ENCODE data around the gene WDTC1. TPM values are rescaled to one million over a fixed set of nuclear protein-coding genes. Genes with fewer than 3 reads are reported as not detected.
"Not testable (repeated sequence)": the region's sequence is repeated elsewhere in the genome, so short reads cannot be mapped to it uniquely, and the experiment has no call there.

WDTC1 gene
- total and polyA plus RNA-seq, 9 donors, result 20.2 to 43.9 (median 29.2) TPM

DNA sequence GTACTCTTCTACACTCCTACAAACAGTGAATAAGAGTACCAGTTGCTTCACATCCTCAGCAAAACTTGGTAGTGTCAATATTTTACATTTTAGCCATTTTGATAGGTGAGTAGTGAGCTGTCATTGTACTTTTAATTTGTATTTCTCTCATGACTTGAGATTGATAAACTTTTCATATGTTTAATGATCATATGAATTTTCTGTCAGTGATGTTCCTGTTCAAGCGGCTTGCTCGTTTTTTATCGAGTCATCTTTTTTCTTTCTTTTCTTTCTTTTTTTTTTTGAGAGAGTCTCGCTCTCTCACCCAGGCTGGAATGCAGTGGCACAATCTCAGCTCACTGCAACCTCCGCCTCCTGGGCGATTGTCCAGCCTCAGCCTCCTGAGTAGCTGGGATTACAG, 17.0 kb upstream of the WDTC1 start:
- Histone ChIP-seq H3K9me3 (no peaks in the 10 kb centered on the region), H3K4me3 (no peak overlapping the region), H3K27ac (no peak overlapping the region), H3K4me1 (ENCODE audit: insufficient read depth) (no peaks in the 10 kb centered on the region), H3K27me3 (no peaks in the 10 kb centered on the region), H3K36me3 (no peaks in the 10 kb centered on the region)
- intact Hi-C loops (cut with DNase I), result no loop called here
- 90 to 94% (median 90%) methylated on average over 6 of the region's 6 CpGs for WGBS, 3 donors
- no peak for DNase-seq
- TF ChIP-seq, protein P1, sequence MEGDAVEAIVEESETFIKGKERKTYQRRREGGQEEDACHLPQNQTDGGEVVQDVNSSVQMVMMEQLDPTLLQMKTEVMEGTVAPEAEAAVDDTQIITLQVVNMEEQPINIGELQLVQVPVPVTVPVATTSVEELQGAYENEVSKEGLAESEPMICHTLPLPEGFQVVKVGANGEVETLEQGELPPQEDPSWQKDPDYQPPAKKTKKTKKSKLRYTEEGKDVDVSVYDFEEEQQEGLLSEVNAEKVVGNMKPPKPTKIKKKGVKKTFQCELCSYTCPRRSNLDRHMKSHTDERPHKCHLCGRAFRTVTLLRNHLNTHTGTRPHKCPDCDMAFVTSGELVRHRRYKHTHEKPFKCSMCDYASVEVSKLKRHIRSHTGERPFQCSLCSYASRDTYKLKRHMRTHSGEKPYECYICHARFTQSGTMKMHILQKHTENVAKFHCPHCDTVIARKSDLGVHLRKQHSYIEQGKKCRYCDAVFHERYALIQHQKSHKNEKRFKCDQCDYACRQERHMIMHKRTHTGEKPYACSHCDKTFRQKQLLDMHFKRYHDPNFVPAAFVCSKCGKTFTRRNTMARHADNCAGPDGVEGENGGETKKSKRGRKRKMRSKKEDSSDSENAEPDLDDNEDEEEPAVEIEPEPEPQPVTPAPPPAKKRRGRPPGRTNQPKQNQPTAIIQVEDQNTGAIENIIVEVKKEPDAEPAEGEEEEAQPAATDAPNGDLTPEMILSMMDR (IDR thresholded peaks at IDR 0.05), result no peak
- TF ChIP-seq POLR2A (IDR thresholded peaks at IDR 0.05), result no peak

DNA sequence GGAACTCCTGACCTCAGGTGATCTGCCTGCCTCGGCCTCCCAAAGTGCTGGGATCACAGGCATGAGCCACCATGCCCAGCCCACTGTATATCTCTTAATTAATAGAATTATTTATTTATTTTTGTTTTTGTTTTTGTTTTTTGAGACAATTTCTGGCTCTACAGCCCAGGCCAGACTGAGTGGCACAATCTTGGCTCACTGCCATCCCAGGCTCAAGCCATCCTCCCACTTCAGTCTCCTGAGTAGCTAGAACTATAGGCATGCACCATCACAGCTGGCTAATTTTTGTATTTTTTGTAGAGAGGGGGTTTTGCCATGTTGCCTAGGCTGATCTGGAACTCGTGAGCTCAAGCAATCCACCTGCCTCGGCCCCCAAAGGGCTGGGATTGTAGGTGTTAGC, 15.7 kb upstream of the WDTC1 start:
- 81 to 95% (median 86%) methylated on average over 3 of the region's 3 CpGs for WGBS, 3 donors
- intact Hi-C loops (cut with DNase I), result no loop called here
- H3K4me1 ChIP-seq (ENCODE audit: insufficient read depth), result no peaks in the 10 kb centered on the region
- no peak overlapping the region for H3K4me3 ChIP-seq
- no peak for DNase-seq
- no peak overlapping the region for H3K27ac ChIP-seq
- no peaks in the 10 kb centered on the region for H3K27me3 ChIP-seq
- TF ChIP-seq POLR2A (IDR thresholded peaks at IDR 0.05) (no peak), EP300 (IDR thresholded peaks at IDR 0.05) (no peak)
- TF ChIP-seq, protein P1 (IDR thresholded peaks at IDR 0.05), result no peak
- no peaks in the 10 kb centered on the region for H3K9me3 ChIP-seq
- no peaks in the 10 kb centered on the region for H3K36me3 ChIP-seq

DNA sequence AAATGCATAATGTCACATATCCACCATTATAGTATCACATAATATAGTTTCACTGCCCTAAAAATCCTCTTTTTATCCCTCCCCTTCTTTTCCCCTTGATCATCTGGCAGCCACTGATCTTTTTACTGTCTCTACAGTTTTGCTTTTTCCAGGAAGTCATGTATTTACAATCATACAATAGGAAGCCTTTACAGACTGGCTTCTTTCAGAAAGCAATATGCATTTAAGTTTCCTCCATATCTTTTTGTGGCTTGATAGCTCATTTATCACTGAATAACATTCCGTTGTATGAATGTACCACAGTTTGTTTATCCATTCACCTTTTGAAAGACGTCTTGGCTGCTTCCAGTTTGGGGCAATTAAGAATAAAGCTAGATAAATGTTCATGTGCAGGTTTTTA, 14.3 kb upstream of the WDTC1 start:
- intact Hi-C loops (cut with DNase I), result no loop called here
- no peaks in the 10 kb centered on the region for H3K4me1 ChIP-seq (ENCODE audit: insufficient read depth)
- no peak overlapping the region for H3K4me3 ChIP-seq
- no peak for TF ChIP-seq POLR2A (IDR thresholded peaks at IDR 0.05)
- TF ChIP-seq, protein P1 (IDR thresholded peaks at IDR 0.05), result no peak
- no peak for TF ChIP-seq EP300 (IDR thresholded peaks at IDR 0.05)
- H3K9me3 ChIP-seq, result no peaks in the 10 kb centered on the region
- WGBS, 3 donors, result 19 to 27% (median 25%) methylated on average over 2 of the region's 2 CpGs
- H3K27ac ChIP-seq, result no peak overlapping the region
- DNase-seq, result no peak
- no peaks in the 10 kb centered on the region for H3K27me3 ChIP-seq
- no peaks in the 10 kb centered on the region for H3K36me3 ChIP-seq

DNA sequence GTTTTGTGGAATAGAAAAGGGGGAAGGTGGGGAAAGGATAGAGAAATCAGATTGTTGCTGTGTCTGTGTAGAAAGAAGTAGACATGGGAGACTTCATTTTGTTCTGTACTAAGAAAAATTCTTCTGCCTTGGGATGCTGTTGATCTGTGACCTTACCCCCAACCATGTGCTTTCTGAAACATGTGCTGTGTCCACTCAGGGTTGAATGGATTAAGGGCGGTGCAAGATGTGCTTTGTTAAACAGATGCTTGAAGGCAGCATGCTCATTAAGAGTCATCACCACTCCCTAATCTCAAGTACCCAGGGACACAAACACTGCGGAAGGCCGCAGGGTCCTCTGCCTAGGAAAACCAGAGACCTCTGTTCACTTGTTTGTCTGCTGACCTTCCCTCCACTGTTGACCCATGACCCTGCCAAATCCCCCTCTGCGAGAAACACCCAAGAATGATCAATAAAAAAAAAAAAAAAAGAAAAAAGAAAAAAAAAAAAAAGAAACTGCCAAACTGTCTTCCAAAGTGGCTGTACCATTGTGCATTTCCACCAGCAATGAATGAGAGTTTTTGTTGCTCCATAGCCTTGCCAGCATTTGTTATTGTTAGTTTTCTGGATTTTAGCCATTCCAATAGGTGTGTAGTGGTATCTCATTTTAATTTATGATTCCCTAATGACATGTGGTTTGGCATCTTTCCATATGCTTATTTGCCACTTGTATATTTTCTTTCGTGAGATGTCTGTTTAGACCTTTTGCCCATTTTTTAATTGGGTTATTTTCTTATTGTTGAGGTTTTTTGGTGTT, 13.5 kb upstream of the WDTC1 start:
- H3K27me3 ChIP-seq; intact Hi-C loops (cut with DNase I); H3K36me3 ChIP-seq; H3K4me3 ChIP-seq; DNase-seq; H3K9me3 ChIP-seq; H3K4me1 ChIP-seq (ENCODE audit: insufficient read depth); H3K27ac ChIP-seq: not testable (repeated sequence)
- WGBS, 3 donors, result 76 to 85% (median 80%) methylated on average over 5 of the region's 5 CpGs

DNA sequence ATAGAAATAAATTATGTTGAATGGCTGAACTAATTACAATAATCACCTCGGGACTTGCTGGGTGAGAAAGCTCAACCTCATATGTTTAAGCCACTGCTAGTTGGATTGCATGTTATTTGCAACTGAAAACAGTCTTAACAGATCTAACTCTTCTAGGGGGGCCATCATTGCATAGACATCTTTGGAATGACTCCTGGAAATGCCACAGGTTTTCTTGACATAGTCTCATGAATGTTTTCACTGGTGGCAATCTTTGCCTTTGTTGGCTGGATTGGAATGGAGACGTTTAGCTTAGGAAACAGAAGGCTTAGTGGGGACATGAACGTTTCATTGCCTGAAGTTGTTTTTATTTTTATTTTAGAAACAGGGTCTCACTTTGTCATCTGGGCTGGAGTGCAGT, 8.8 kb upstream of the WDTC1 start:
- WGBS, 3 donors, result 52 to 69% (median 57%) methylated on average over 3 of the region's 3 CpGs
- intact Hi-C loops (cut with DNase I), result no loop called here
- H3K27ac ChIP-seq, result no peak overlapping the region
- H3K4me3 ChIP-seq, result no peak overlapping the region
- DNase-seq, result no peak
- H3K4me1 ChIP-seq (ENCODE audit: insufficient read depth), result no peaks in the 10 kb centered on the region
- H3K36me3 ChIP-seq, result no peaks in the 10 kb centered on the region
- no peak for TF ChIP-seq EP300 (IDR thresholded peaks at IDR 0.05)
- no peak for TF ChIP-seq POLR2A (IDR thresholded peaks at IDR 0.05)
- TF ChIP-seq, protein P1 (IDR thresholded peaks at IDR 0.05), result no peak
- H3K27me3 ChIP-seq, result no peaks in the 10 kb centered on the region
- no peaks in the 10 kb centered on the region for H3K9me3 ChIP-seq

Measured in ovary (tissue), 9 donors.